ENCODE data around the gene ARHGEF26. TPM values are rescaled to one million over a fixed set of nuclear protein-coding genes. Genes with fewer than 3 reads are reported as not detected.

Gene ARHGEF26
- total RNA-seq, 6 experiments from 2014 or later, result 8.7 to 42.3 (median 24.5) TPM

- no peak for DNase-seq
- TF ChIP-seq POLR2A (IDR thresholded peaks at IDR 0.05) (no peak), CTCF (IDR thresholded peaks at IDR 0.05) (no peak)
- ATAC-seq, result no peak
- Histone ChIP-seq H3K27me3 (no peaks in the 10 kb centered on the region), H3K4me1 (no peaks in the 10 kb centered on the region), H3K9me3 (no peaks in the 10 kb centered on the region), H3K27ac (no peak overlapping the region), H3K36me3 (no peaks in the 10 kb centered on the region), H3K4me3 (no peak overlapping the region)
- WGBS (ENCODE audit: insufficient coverage, low coverage, low lambda C conversion rate, missing lambda C conversion rate), result 100% methylated on average over 1 of the region's 1 CpG
- intact Hi-C loops (cut with DNase I), result loop anchor here in 1 of 2 donors (10.0 kb wide), 1 partner anchor 153 kb away; no protein-coding TSS in a partner anchor
These were observed 19.0 kb upstream of the ARHGEF26 start for GRCh38 chr3:154102225-154102624.

GRCh38 chr3:154105218-154105975, 15.8 kb upstream of the ARHGEF26 start:
- Histone ChIP-seq H3K9me3 (no peaks in the 10 kb centered on the region), H3K27ac (no peak overlapping the region), H3K27me3 (no peaks in the 10 kb centered on the region), H3K36me3 (no peaks in the 10 kb centered on the region), H3K4me3 (no peak overlapping the region), H3K4me1 (peaks cover 0 to 2% (median 0%) of the 10 kb centered on the region in 4 donors)
- TF ChIP-seq POLR2A (IDR thresholded peaks at IDR 0.05) (no peak), CTCF (IDR thresholded peaks at IDR 0.05) (no peak)
- DNase-seq (no peak), ATAC-seq (no peak)
- intact Hi-C loops (cut with DNase I), result loop anchor here in 1 of 2 donors (10.0 kb wide), 1 partner anchor 149 kb away; no protein-coding TSS in a partner anchor
- WGBS (ENCODE audit: insufficient coverage, low coverage, low lambda C conversion rate, missing lambda C conversion rate), result 80% methylated on average over 2 of the region's 4 CpGs

- 25% methylated on average over 2 of the region's 4 CpGs for WGBS (ENCODE audit: insufficient coverage, low coverage, low lambda C conversion rate, missing lambda C conversion rate)
- peak in 3 of 4 donors; percentile 31 to 60 (median 51) for ATAC-seq
- intact Hi-C loops (cut with DNase I), result no loop called here
- no peak for TF ChIP-seq CTCF (IDR thresholded peaks at IDR 0.05)
- TF ChIP-seq POLR2A (IDR thresholded peaks at IDR 0.05), result no peak
- Histone ChIP-seq H3K4me1 (peaks cover 0 to 21% (median 0%) of the 10 kb centered on the region in 4 donors), H3K9me3 (no peaks in the 10 kb centered on the region), H3K27me3 (no peaks in the 10 kb centered on the region), H3K4me3 (no peak overlapping the region), H3K27ac (no peak overlapping the region), H3K36me3 (no peaks in the 10 kb centered on the region)
- DNase-seq, result no peak
These were observed 9.7 kb upstream of the ARHGEF26 start for GRCh38 chr3:154111365-154111935.

- TF ChIP-seq CTCF (IDR thresholded peaks at IDR 0.05) (peak in 3 of 4 donors; percentile 9 to 37 (median 34)), POLR2A (IDR thresholded peaks at IDR 0.05) (no peak)
- ATAC-seq, result peak; percentile 71 to 92 (median 90)
- peaks cover 0 to 21% (median 0%) of the 10 kb centered on the region in 4 donors for H3K4me1 ChIP-seq
- H3K36me3 ChIP-seq, result no peaks in the 10 kb centered on the region
- DNase-seq, result no peak
- WGBS (ENCODE audit: insufficient coverage, low coverage, low lambda C conversion rate, missing lambda C conversion rate), result 46% methylated on average over 3 of the region's 3 CpGs
- no peak overlapping the region for H3K4me3 ChIP-seq
- intact Hi-C loops (cut with DNase I), result no loop called here
- no peaks in the 10 kb centered on the region for H3K27me3 ChIP-seq
- no peaks in the 10 kb centered on the region for H3K9me3 ChIP-seq
- H3K27ac ChIP-seq, result no peak overlapping the region
These were observed 8.9 kb upstream of the ARHGEF26 start for GRCh38 chr3:154112146-154112852.
